ENCODE measurements around the gene LIMCH1.

DNA sequence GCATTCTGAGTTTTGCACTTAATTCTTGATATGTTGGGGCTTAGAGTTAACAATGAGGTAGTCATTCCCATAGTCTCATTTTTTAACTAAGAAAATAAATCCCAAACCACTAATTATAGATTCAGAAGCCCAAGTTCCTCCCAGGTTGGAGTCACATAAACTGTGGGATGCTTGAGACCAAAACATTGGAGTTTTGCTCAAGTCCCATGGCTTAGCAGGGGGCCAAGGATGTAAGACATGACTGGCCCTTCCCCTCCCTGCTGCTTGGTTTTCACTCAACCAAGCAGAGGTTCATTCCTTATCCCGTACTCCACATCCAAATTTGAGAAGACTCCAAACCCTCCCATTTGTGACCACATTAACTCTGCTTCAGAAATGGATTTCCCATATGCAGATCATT, 101.3 kb downstream of the LIMCH1 start:
- TF ChIP-seq, protein P1, sequence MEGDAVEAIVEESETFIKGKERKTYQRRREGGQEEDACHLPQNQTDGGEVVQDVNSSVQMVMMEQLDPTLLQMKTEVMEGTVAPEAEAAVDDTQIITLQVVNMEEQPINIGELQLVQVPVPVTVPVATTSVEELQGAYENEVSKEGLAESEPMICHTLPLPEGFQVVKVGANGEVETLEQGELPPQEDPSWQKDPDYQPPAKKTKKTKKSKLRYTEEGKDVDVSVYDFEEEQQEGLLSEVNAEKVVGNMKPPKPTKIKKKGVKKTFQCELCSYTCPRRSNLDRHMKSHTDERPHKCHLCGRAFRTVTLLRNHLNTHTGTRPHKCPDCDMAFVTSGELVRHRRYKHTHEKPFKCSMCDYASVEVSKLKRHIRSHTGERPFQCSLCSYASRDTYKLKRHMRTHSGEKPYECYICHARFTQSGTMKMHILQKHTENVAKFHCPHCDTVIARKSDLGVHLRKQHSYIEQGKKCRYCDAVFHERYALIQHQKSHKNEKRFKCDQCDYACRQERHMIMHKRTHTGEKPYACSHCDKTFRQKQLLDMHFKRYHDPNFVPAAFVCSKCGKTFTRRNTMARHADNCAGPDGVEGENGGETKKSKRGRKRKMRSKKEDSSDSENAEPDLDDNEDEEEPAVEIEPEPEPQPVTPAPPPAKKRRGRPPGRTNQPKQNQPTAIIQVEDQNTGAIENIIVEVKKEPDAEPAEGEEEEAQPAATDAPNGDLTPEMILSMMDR (IDR thresholded peaks at IDR 0.05): no peak
- TF ChIP-seq POLR2A (IDR thresholded peaks at IDR 0.05): no peak

All from adrenal gland (tissue), 5 donors.